GM11168 (cell line): ENCODE measurements around the gene TDG.

Experiments used
- in situ Hi-C: fragments of 300-500 bp; cut with MboI; formaldehyde crosslinking; loops from one replicate; pipeline ENCODE4 v1.12.0; 2022; ENCODE audit warnings: low sequenced_read_pairs; ENCODE audit not compliant: unreplicated experiment

TDG gene

GRCh38 chr12:103965590-103966504, at the start of gene TDG:
Gene TDG, plus strand, starts transcription at chr12:103965872. Its CDS starts 166 bp downstream, at chr12:103966038.
- in situ Hi-C loops, result no loop called here

- in situ Hi-C loops, result no loop called here
These were observed 47.8 kb upstream of the TDG start for GRCh38 chr12:103917873-103918272.

GRCh38 chr12:103924761-103925641, 40.7 kb upstream of the TDG start:
- in situ Hi-C loops, result no loop called here

- in situ Hi-C loops, result no loop called here
These were observed 37.0 kb upstream of the TDG start for GRCh38 chr12:103928682-103929045.

GRCh38 chr12:103929046-103929783, 36.5 kb upstream of the TDG start:
- in situ Hi-C loops, result no loop called here

GRCh38 chr12:103929784-103930033, 36.0 kb upstream of the TDG start:
- in situ Hi-C loops, result loop anchor here (10.0 kb wide), 1 partner anchor 45 kb away; no protein-coding TSS in a partner anchor

- in situ Hi-C loops, result loop anchor here (10.0 kb wide), 1 partner anchor 45 kb away; no protein-coding TSS in a partner anchor
These were observed 35.5 kb upstream of the TDG start, which contains the start of gene HSP90B1 for GRCh38 chr12:103930034-103930786. Gene HSP90B1, plus strand, starts transcription at chr12:103930410. Its CDS starts 106 bp downstream, at chr12:103930516.

GRCh38 chr12:103930787-103931735, 34.6 kb upstream of the TDG start:
- in situ Hi-C loops, result loop anchor here (10.0 kb wide), 1 partner anchor 46 kb away; no protein-coding TSS in a partner anchor

- in situ Hi-C loops, result loop anchor here (10.0 kb wide), 1 partner anchor 48 kb away; no protein-coding TSS in a partner anchor
These were observed 32.4 kb upstream of the TDG start for GRCh38 chr12:103933237-103933636.

- in situ Hi-C loops, result loop anchor here (10.0 kb wide), 1 partner anchor 52 kb away; no protein-coding TSS in a partner anchor
These were observed 29.0 kb upstream of the TDG start for GRCh38 chr12:103936679-103937078.

GRCh38 chr12:103944964-103945363, 20.7 kb upstream of the TDG start:
- in situ Hi-C loops, result no loop called here

GRCh38 chr12:103947871-103948555, 17.7 kb upstream of the TDG start:
- in situ Hi-C loops, result no loop called here

GRCh38 chr12:103948746-103949406, 16.8 kb upstream of the TDG start:
- in situ Hi-C loops, result no loop called here

GRCh38 chr12:103952497-103952896, 13.2 kb upstream of the TDG start:
- in situ Hi-C loops, result no loop called here

- in situ Hi-C loops, result no loop called here
These were observed 9.7 kb upstream of the TDG start for GRCh38 chr12:103955811-103956508.

GRCh38 chr12:103956509-103957027, 9.1 kb upstream of the TDG start:
- in situ Hi-C loops, result no loop called here
